HepG2 (cell line): ENCODE data around the gene LYG2. TPM values are rescaled to one million over a fixed set of nuclear protein-coding genes. Genes with fewer than 3 reads are reported as not detected.

Source experiments
- ATAC-seq: fragments of 200-7000 bp; cut with Tn5 transposase; 3 replicates; pipeline ENCODE4 v1.9.1; 2020; ENCODE audit warnings: mild to moderate bottlenecking, moderate library complexity
- BruUV-seq: library from RNA; stranded (reverse); fragments of 400-500 nt; replicated peaks from 2 replicates; lab custom pipeline; 2021; lab: Mats Ljungman, UMichigan
- CTCF ChIA-PET: fragments of 300-600 bp; formaldehyde crosslinking; extraction: SDS; loops from one replicate; lab custom pipeline; 2021; ENCODE audit warnings: low total read pairs, inconsistent platforms, low intra/inter-chr PET ratio; lab: Yijun Ruan, JAX
- POLR2A ChIA-PET: fragments of 350-600 bp; sonication (Branson Sonifier 250); formaldehyde crosslinking; loops from one replicate; lab custom pipeline; 2020; ENCODE audit warnings: antibody characterized with exemption, inconsistent platforms; lab: Yijun Ruan, JAX
- DNase-seq: peaks from one replicate; pipeline ENCODE4 v3.0.0-alpha.2; 2015; ENCODE audit warnings: low spot score
- FAIRE-seq: peaks from 3 replicates; lab custom pipeline; 2011; peaks lifted over from hg19 to GRCh38; lab: Jason Lieb, UNC
- H2AFZ ChIP-seq: one replicate; pipeline ENCODE4 v1.6.1; 2011; ENCODE audit warnings: low read length, inconsistent platforms
- H3K27ac ChIP-seq: fragments of 300-600 bp; 3 replicates; pipeline ENCODE4 v1.8.0; 2011; ENCODE audit warnings: mixed run types, mild to moderate bottlenecking, mixed read lengths, low read length, inconsistent platforms; ENCODE audit not compliant: insufficient read depth; ENCODE audit errors: extremely low read length
- H3K27me3 ChIP-seq, 2 experiments: fragments of 200-600 bp in 1 of 2; 2 replicates in 1 of 2; 3 replicates in 1 of 2; pipeline versions ENCODE4 v1.6.0 to v1.8.0; 2011; ENCODE audit warnings: low read length in 2 of 2, mild to moderate bottlenecking in 2 of 2, moderate library complexity in 2 of 2, inconsistent platforms in 1 of 2; ENCODE audit not compliant: insufficient read depth in 2 of 2, control insufficient read depth in 1 of 2
- H3K36me3 ChIP-seq, 2 experiments: fragments of 200-600 bp in 1 of 2; replicated peaks in 1 of 2; 2 replicates in 1 of 2; 3 replicates in 1 of 2; pipeline versions ENCODE4 v1.5.1 to v1.8.0; 2011; ENCODE audit warnings: low read length in 2 of 2, inconsistent platforms in 1 of 2; ENCODE audit not compliant: insufficient read depth in 2 of 2, control insufficient read depth in 1 of 2
- H3K4me1 ChIP-seq: 2 replicates; pipeline ENCODE4 v1.5.1; 2012; ENCODE audit warnings: low read length, inconsistent platforms; ENCODE audit not compliant: insufficient read depth
- H3K4me2 ChIP-seq: 2 replicates; pipeline ENCODE4 v1.6.0; 2011; ENCODE audit warnings: low read depth, low read length, inconsistent platforms
- H3K4me3 ChIP-seq, 3 experiments: fragments of 200-600 bp in 1 of 3; sonication (generic), shearing (Covaris generic) in 1 of 3; replicated peaks in 1 of 3; 2 replicates each; pipeline ENCODE4 v1.5.1; 2011 to 2016; ENCODE audit warnings: low read length in 3 of 3, inconsistent platforms in 2 of 3, low read depth in 2 of 3, mild to moderate bottlenecking in 2 of 3, control low read depth in 1 of 3, mixed read lengths in 1 of 3; ENCODE audit not compliant: insufficient read depth in 1 of 3
- H3K79me2 ChIP-seq: one replicate; pipeline ENCODE4 v1.6.1; 2011; ENCODE audit warnings: low read length, inconsistent platforms; ENCODE audit not compliant: insufficient read depth
- H3K9ac ChIP-seq: 2 replicates; pipeline ENCODE4 v1.6.0; 2011; ENCODE audit warnings: mild to moderate bottlenecking, low read depth, low read length, inconsistent platforms; ENCODE audit not compliant: insufficient read depth
- H3K9me3 ChIP-seq: 2 replicates; pipeline ENCODE4 v1.5.1; 2012; ENCODE audit warnings: mild to moderate bottlenecking, low read length
- H4K20me1 ChIP-seq: 2 replicates; pipeline ENCODE4 v1.6.0; 2011; ENCODE audit warnings: inconsistent platforms, mild to moderate bottlenecking, low read length, moderate library complexity; ENCODE audit not compliant: insufficient read depth
- ASH2L ChIP-seq: fragments of 300-600, 200-600 bp; sonication (generic); IDR thresholded peaks from 2 replicates; pipeline ENCODE4 v1.7.0; 2017; ENCODE audit warnings: low read depth, mild to moderate bottlenecking, moderate library complexity, mixed read lengths, low read length; ENCODE audit not compliant: insufficient read length
- BCLAF1 ChIP-seq: fragments of 450-650 bp; IDR thresholded peaks from 2 replicates; pipeline ENCODE4 v1.6.1; 2017; ENCODE audit warnings: mild to moderate bottlenecking
- DMTF1 ChIP-seq: sonication (generic); formaldehyde crosslinking; IDR thresholded peaks from 2 replicates; pipeline ENCODE4 v1.4.0; 2020; ENCODE audit warnings: mild to moderate bottlenecking, missing genetic modification reagents
- ESRRA ChIP-seq: sonication (generic); formaldehyde crosslinking; IDR thresholded peaks from 2 replicates; pipeline ENCODE4 v1.5.1; 2020; ENCODE audit warnings: mild to moderate bottlenecking, low read depth, missing genetic modification reagents
- HNF4A ChIP-seq: sonication (generic); formaldehyde crosslinking; IDR thresholded peaks from 2 replicates; pipeline ENCODE4 v1.4.0; 2020; ENCODE audit warnings: missing genetic modification reagents
- STAT6 ChIP-seq: sonication (generic); formaldehyde crosslinking; IDR thresholded peaks from 2 replicates; pipeline ENCODE4 v1.4.0; 2020; ENCODE audit warnings: missing genetic modification reagents, mild to moderate bottlenecking, borderline replicate concordance
- ZBTB21 ChIP-seq: sonication (generic); formaldehyde crosslinking; IDR thresholded peaks from 2 replicates; pipeline ENCODE4 v1.4.0; 2020; ENCODE audit warnings: missing genetic modification reagents
- ZKSCAN5 ChIP-seq: sonication (generic); formaldehyde crosslinking; IDR thresholded peaks from 2 replicates; pipeline ENCODE4 v1.5.1; 2020; ENCODE audit warnings: mild to moderate bottlenecking, missing genetic modification reagents
- ZNF570 ChIP-seq: sonication (generic); formaldehyde crosslinking; IDR thresholded peaks from 2 replicates; pipeline ENCODE4 v1.4.0; 2020; ENCODE audit warnings: mild to moderate bottlenecking, missing genetic modification reagents, borderline replicate concordance
- ZNF572 ChIP-seq: sonication (generic); formaldehyde crosslinking; IDR thresholded peaks from 2 replicates; pipeline ENCODE4 v1.5.1; 2020; ENCODE audit warnings: mild to moderate bottlenecking, missing genetic modification reagents
- ZNF672 ChIP-seq: sonication (generic); formaldehyde crosslinking; IDR thresholded peaks from 2 replicates; pipeline ENCODE4 v1.8.1; 2022; ENCODE audit warnings: missing genetic modification reagents
- WGBS: methylation state at CpG from one replicate; pipeline ENCODE4 v1.1.6; 2017; ENCODE audit warnings: low lambda C conversion rate; 5-methylcytosine and 5-hydroxymethylcytosine counted together
- in situ Hi-C: cut with HindIII; loops from 2 replicates; pipeline ENCODE4 v1.10.0; 2017; ENCODE audit warnings: low pct_unique_long_range_greater_than_20kb; ENCODE audit not compliant: extremely low pct_ligation_motif_present
- intact Hi-C: fragments of 100-400 bp; cut with micrococcal nuclease; formaldehyde crosslinking; loops from one replicate; pipeline ENCODE4 v1.10.0; 2022; ENCODE audit not compliant: unreplicated experiment
- polyA plus RNA-seq, 8 experiments: library from polyadenylated mRNA; depleted of rRNA in 3 of 8; stranded (reverse) in 7 of 8; unstranded in 1 of 8; fragments of >200 nt; fragmentation: Illumina TruSeq in 4 of 8; extraction: Trizol in 4 of 8; gene quantifications; 2 replicates each; pipeline versions ENCODE4 v1.2.1 to v1.2.3, GENCODE V29; 2011 to 2016; ENCODE audit warnings: low read depth in 4 of 8, missing spikeins in 1 of 8, mixed read lengths in 1 of 8; ENCODE audit not compliant: insufficient read depth in 1 of 8
- total RNA-seq, 5 experiments: library from RNA; depleted of rRNA; stranded (reverse); fragments of >200 nt; fragmentation: Illumina TruSeq; extraction: Trizol; gene quantifications; 2 replicates each; pipeline ENCODE4 v1.2.3, GENCODE V29; 2016; ENCODE audit warnings: low read depth in 1 of 5

The LYG2 gene
- total and polyA plus RNA-seq, 2 of the 13 experiments (the other 11 are each of a cell fraction or from before 2014, with no cell fraction given) = 0.15 to 0.18 TPM

GRCh38 chr2:99217929-99218501, 37.5 kb downstream of the LYG2 start:
- no peak for ATAC-seq
- no peak overlapping the region for H3K27ac ChIP-seq
- 68% methylated on average over 4 of the region's 4 CpGs for WGBS
- no peak overlapping the region for H3K4me2 ChIP-seq
- H4K20me1 ChIP-seq = no peaks in the 10 kb centered on the region
- H3K9me3 ChIP-seq = no peaks in the 10 kb centered on the region
- H3K27me3 ChIP-seq = no peaks in the 10 kb centered on the region
- in situ Hi-C loops (no loop called here), intact Hi-C loops (no loop called here)
- TF ChIP-seq STAT6 (no peak), ZNF570 (CRISPR knock-in tag) (no peak), ESRRA (CRISPR knock-in tag) (no peak), ASH2L (no peak), BCLAF1 (no peak), ZBTB21 (CRISPR knock-in tag) (no peak), DMTF1 (CRISPR knock-in tag) (no peak), ZNF572 (CRISPR knock-in tag) (no peak), HNF4A (CRISPR knock-in tag) (no peak), ZNF672 (CRISPR knock-in tag) (no peak), ZKSCAN5 (CRISPR knock-in tag) (no peak)
- no peaks in the 10 kb centered on the region for H3K79me2 ChIP-seq
- ChIA-PET POLR2A (no interaction called here), CTCF (no interaction called here)
- H3K36me3 ChIP-seq = no peaks in the 10 kb centered on the region
- H3K4me3 ChIP-seq = no peak overlapping the region
- FAIRE-seq = no peak
- DNase-seq = no peak
- no peak overlapping the region for H2AFZ ChIP-seq
- H3K9ac ChIP-seq = no peak overlapping the region
- H3K4me1 ChIP-seq = no peaks in the 10 kb centered on the region
- no TSS peak for BruUV-seq
